Nephron (organoid): ENCODE measurements around the gene ZNF581.

Experiments
- H3K27ac Mint-ChIP-seq, 3 experiments: 2 replicates each; pipeline ENCODE4 v1.8.0; 2020; ENCODE audit warnings: mixed read lengths in 3 of 3, mild to moderate bottlenecking in 2 of 3, moderate library complexity in 1 of 3
- H3K27me3 Mint-ChIP-seq: 2 replicates; pipeline ENCODE4 v1.8.0; 2021; ENCODE audit warnings: low read depth, mild to moderate bottlenecking, moderate library complexity, mixed read lengths
- H3K36me3 Mint-ChIP-seq: 2 replicates; pipeline ENCODE4 v1.8.0; 2020; ENCODE audit warnings: low read depth, mixed read lengths
- H3K4me1 Mint-ChIP-seq: 2 replicates; pipeline ENCODE4 v1.8.0; 2020; ENCODE audit warnings: mixed read lengths
- H3K4me3 Mint-ChIP-seq, 3 experiments: 2 replicates each; pipeline ENCODE4 v1.8.0; 2020; ENCODE audit warnings: mild to moderate bottlenecking in 3 of 3, mixed read lengths in 3 of 3, moderate library complexity in 2 of 3
- H3K9me3 Mint-ChIP-seq: 2 replicates; pipeline ENCODE4 v1.8.0; 2020; ENCODE audit warnings: mixed read lengths
- CTCF ChIP-seq, 3 experiments: fragments of 200-600 bp; sonication (generic); IDR thresholded peaks; one replicate each; pipeline ENCODE4 v1.5.0; 2021; ENCODE audit warnings: antibody characterized with exemption in 3 of 3; ENCODE audit not compliant: unreplicated experiment in 3 of 3

The ZNF581 gene

GRCh38 chr19:55654323-55654867, 10.9 kb downstream of the ZNF581 start:
- Mint-ChIP-seq H3K9me3 (no peaks in the 10 kb centered on the region), H3K27ac (peak overlapping the region; percentile 98 to 99 (median 99)), H3K4me1 (peaks cover 42% of the 10 kb centered on the region), H3K27me3 (peaks cover 1% of the 10 kb centered on the region), H3K4me3 (peak overlapping the region; percentile 91 to 93 (median 92)), H3K36me3 (peaks cover 18% of the 10 kb centered on the region)
- TF ChIP-seq CTCF (IDR thresholded peaks at IDR 0.05; ENCODE audit: unreplicated experiment in 3 of 3), result no peak

- Mint-ChIP-seq H3K9me3 (no peaks in the 10 kb centered on the region), H3K27ac (peak within 1 kb of the TSS; percentile 98 to 99 (median 99)), H3K4me3 (peak within 1 kb of the TSS; percentile 91 to 93 (median 92)), H3K36me3 (peaks cover 21% of the 10 kb centered on the region), H3K4me1 (peaks cover 41% of the 10 kb centered on the region), H3K27me3 (peaks cover 5% of the 10 kb centered on the region)
- TF ChIP-seq CTCF (IDR thresholded peaks at IDR 0.05; ENCODE audit: unreplicated experiment in 3 of 3), result no peak
These were observed 11.6 kb downstream of the ZNF581 start, which contains the start of gene U2AF2 for GRCh38 chr19:55654868-55655647. U2AF2 (plus strand) TSS chr19:55655035; CDS start chr19:55655105, 70 bp downstream.

- H3K9me3 Mint-ChIP-seq, result no peaks in the 10 kb centered on the region
- H3K27me3 Mint-ChIP-seq, result peaks cover 5% of the 10 kb centered on the region
- TF ChIP-seq CTCF (IDR thresholded peaks at IDR 0.05; ENCODE audit: unreplicated experiment in 3 of 3), result no peak
- peaks cover 18% of the 10 kb centered on the region for H3K36me3 Mint-ChIP-seq
- H3K4me1 Mint-ChIP-seq, result peaks cover 35% of the 10 kb centered on the region
- H3K27ac Mint-ChIP-seq, result peak overlapping the region; percentile 98 to 99 (median 99)
- peak overlapping the region; percentile 91 to 93 (median 92) for H3K4me3 Mint-ChIP-seq
These were observed 12.2 kb downstream of the ZNF581 start for GRCh38 chr19:55655648-55656040.

GRCh38 chr19:55656552-55656951, 13.1 kb downstream of the ZNF581 start:
- Mint-ChIP-seq H3K4me3 (peak overlapping the region; percentile 91 to 93 (median 92)), H3K36me3 (peaks cover 17% of the 10 kb centered on the region), H3K27me3 (peaks cover 5% of the 10 kb centered on the region), H3K27ac (peak overlapping the region; percentile 98 to 99 (median 99)), H3K9me3 (no peaks in the 10 kb centered on the region), H3K4me1 (peaks cover 32% of the 10 kb centered on the region)
- no peak for TF ChIP-seq CTCF (IDR thresholded peaks at IDR 0.05; ENCODE audit: unreplicated experiment in 3 of 3)

- TF ChIP-seq CTCF (IDR thresholded peaks at IDR 0.05; ENCODE audit: unreplicated experiment in 3 of 3), result no peak
These were observed 13.7 kb downstream of the ZNF581 start for GRCh38 chr19:55656988-55657747.

More at GRCh38 chr19:55656988-55657747, 13.7 kb downstream of the ZNF581 start:
- H3K36me3 Mint-ChIP-seq, result peaks cover 21% of the 10 kb centered on the region
- peaks cover 5% of the 10 kb centered on the region for H3K27me3 Mint-ChIP-seq
- H3K9me3 Mint-ChIP-seq, result no peaks in the 10 kb centered on the region
- H3K4me1 Mint-ChIP-seq, result peaks cover 32% of the 10 kb centered on the region
- H3K4me3 Mint-ChIP-seq, result peak overlapping the region; percentile 91 to 93 (median 92)
- H3K27ac Mint-ChIP-seq, result peak overlapping the region; percentile 29 to 60 (median 45)
